Panc1 (cell line): ENCODE results near the gene CARD10. TPM values are rescaled to one million over a fixed set of nuclear protein-coding genes. Genes with fewer than 3 reads are reported as not detected.
A peak's percentile ranks its signal among the peaks of the same experiment; 100 is the strongest.

Experiments used
- ATAC-seq: fragments of 200-7000 bp; cut with Tn5 transposase; 2 replicates; pipeline ENCODE4 v1.9.1; 2020; ENCODE audit warnings: mild to moderate bottlenecking, moderate library complexity
- BruUV-seq: library from RNA; stranded (reverse); fragments of 400-500 nt; replicated peaks from 2 replicates; lab custom pipeline; 2021; lab: Mats Ljungman, UMichigan
- CTCF ChIA-PET: fragments of 300-600 bp; sonication (Branson Sonifier 250); formaldehyde crosslinking; loops from one replicate; lab custom pipeline; 2022; ENCODE audit warnings: antibody characterized with exemption; lab: Charles Lee
- POLR2A ChIA-PET: fragments of 300-600 bp; sonication (Branson Sonifier 250); formaldehyde crosslinking; loops from one replicate; lab custom pipeline; 2022; ENCODE audit warnings: antibody characterized with exemption; lab: Charles Lee
- DNase-seq: peaks from one replicate; pipeline ENCODE4 v3.0.0-alpha.2; 2010; ENCODE audit warnings: low read depth, low spot score
- H3K27ac ChIP-seq: 2 replicates; pipeline ENCODE4 v1.5.1; 2011; ENCODE audit warnings: mild to moderate bottlenecking, low read length, inconsistent platforms
- H3K27me3 ChIP-seq: fragments of 200-500 bp; sonication (Bioruptor generic); 2 replicates; pipeline ENCODE4 v1.6.0; 2014; ENCODE audit warnings: low read length, inconsistent platforms; ENCODE audit not compliant: control insufficient read depth, insufficient read depth
- H3K36me3 ChIP-seq: fragments of 200-500 bp; sonication (Bioruptor generic); 2 replicates; pipeline ENCODE4 v1.5.1; 2014; ENCODE audit warnings: inconsistent platforms, mild to moderate bottlenecking, low read length, moderate library complexity; ENCODE audit not compliant: control insufficient read depth, insufficient read depth
- H3K4me1 ChIP-seq: 2 replicates; pipeline ENCODE4 v1.5.1; 2011; ENCODE audit warnings: inconsistent platforms, mild to moderate bottlenecking, low read length, moderate library complexity; ENCODE audit not compliant: control insufficient read depth, insufficient read depth
- H3K4me3 ChIP-seq, 2 experiments: 2 replicates each; pipeline ENCODE4 v1.5.1; 2011 to 2012; ENCODE audit warnings: low read depth in 2 of 2, low read length in 2 of 2, mild to moderate bottlenecking in 2 of 2, inconsistent platforms in 1 of 2, moderate library complexity in 1 of 2
- H3K9me3 ChIP-seq: fragments of 200-500 bp; sonication (Bioruptor generic); 2 replicates; pipeline ENCODE4 v1.5.1; 2014; ENCODE audit warnings: low read depth, mild to moderate bottlenecking, inconsistent platforms, low read length, moderate library complexity; ENCODE audit not compliant: control insufficient read depth, insufficient read depth
- POLR2AphosphoS5 ChIP-seq: IDR thresholded peaks from 2 replicates; pipeline ENCODE4 v1.6.1; 2012; ENCODE audit warnings: mild to moderate bottlenecking, low read depth, low read length, moderate library complexity
- SIN3A ChIP-seq: IDR thresholded peaks from 2 replicates; pipeline ENCODE4 v1.6.1; 2012; ENCODE audit warnings: low read depth, mild to moderate bottlenecking, low read length, moderate library complexity, borderline replicate concordance; ENCODE audit not compliant: insufficient read depth
- TCF7L2 ChIP-seq: IDR thresholded peaks from 2 replicates; pipeline ENCODE4 v1.6.1; 2011; ENCODE audit warnings: mild to moderate bottlenecking, low read depth, low read length, inconsistent platforms
- in situ Hi-C: cut with HindIII; loops from 2 replicates; pipeline ENCODE4 v1.10.0; 2016; ENCODE audit warnings: low sequenced_read_pairs, low pct_unique_long_range_greater_than_20kb
- intact Hi-C: fragments of 100-400 bp; cut with micrococcal nuclease; formaldehyde crosslinking; loops from one replicate; pipeline ENCODE4 v1.10.0; 2022; ENCODE audit not compliant: unreplicated experiment
- total RNA-seq: library from RNA; stranded (reverse); gene quantifications from one replicate; pipeline ENCODE4 v1.2.1, GENCODE V29; 2021; ENCODE audit not compliant: unreplicated experiment
- TF ChIP-seq, protein P1 (sequence below): fragments of 450-650 bp; IDR thresholded peaks from 2 replicates; pipeline ENCODE4 v1.5.1; 2017; ENCODE audit warnings: mild to moderate bottlenecking
- TF ChIP-seq, protein P2 (sequence below), 2 experiments: IDR thresholded peaks; 2 replicates each; pipeline ENCODE4 v1.6.1; 2011 to 2012; ENCODE audit warnings: low read depth in 2 of 2, control low read depth in 1 of 2, low read length in 1 of 2, mild to moderate bottlenecking in 1 of 2, moderate library complexity in 1 of 2; ENCODE audit not compliant: insufficient read depth in 1 of 2

CARD10 gene
- total RNA-seq, 1 experiment from 2014 or later = 43.1 TPM

GRCh38 chr22:37525073-37525745, 6.0 kb upstream of the CARD10 start:
- DNase-seq (no peak), ATAC-seq (peak; percentile 92)
- intact Hi-C loops = no loop called here
- TF ChIP-seq TCF7L2 (no peak), POLR2AphosphoS5 (no peak), SIN3A (no peak)
- TF ChIP-seq, protein P1, sequence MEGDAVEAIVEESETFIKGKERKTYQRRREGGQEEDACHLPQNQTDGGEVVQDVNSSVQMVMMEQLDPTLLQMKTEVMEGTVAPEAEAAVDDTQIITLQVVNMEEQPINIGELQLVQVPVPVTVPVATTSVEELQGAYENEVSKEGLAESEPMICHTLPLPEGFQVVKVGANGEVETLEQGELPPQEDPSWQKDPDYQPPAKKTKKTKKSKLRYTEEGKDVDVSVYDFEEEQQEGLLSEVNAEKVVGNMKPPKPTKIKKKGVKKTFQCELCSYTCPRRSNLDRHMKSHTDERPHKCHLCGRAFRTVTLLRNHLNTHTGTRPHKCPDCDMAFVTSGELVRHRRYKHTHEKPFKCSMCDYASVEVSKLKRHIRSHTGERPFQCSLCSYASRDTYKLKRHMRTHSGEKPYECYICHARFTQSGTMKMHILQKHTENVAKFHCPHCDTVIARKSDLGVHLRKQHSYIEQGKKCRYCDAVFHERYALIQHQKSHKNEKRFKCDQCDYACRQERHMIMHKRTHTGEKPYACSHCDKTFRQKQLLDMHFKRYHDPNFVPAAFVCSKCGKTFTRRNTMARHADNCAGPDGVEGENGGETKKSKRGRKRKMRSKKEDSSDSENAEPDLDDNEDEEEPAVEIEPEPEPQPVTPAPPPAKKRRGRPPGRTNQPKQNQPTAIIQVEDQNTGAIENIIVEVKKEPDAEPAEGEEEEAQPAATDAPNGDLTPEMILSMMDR = no peak
- Histone ChIP-seq H3K4me3 (no peak overlapping the region), H3K9me3 (no peaks in the 10 kb centered on the region), H3K36me3 (no peaks in the 10 kb centered on the region), H3K4me1 (peaks cover 17% of the 10 kb centered on the region), H3K27ac (peak overlapping the region; percentile 69), H3K27me3 (no peaks in the 10 kb centered on the region)
- POLR2A ChIA-PET = interaction anchor here (0.5 kb wide), 1 partner anchor 16 kb away, joined by 5 read pairs; no protein-coding TSS in a partner anchor
- CTCF ChIA-PET = interaction anchor here (0.6 kb wide), 1 partner anchor 55 kb away, joined by 5 read pairs; the partner anchor contains the start of gene LGALS2
- in situ Hi-C loops = no loop called here
- no TSS peak for BruUV-seq

GRCh38 chr22:37522482-37522881, 3.3 kb upstream of the CARD10 start:
- DNase-seq (no peak), ATAC-seq (no peak)
- no peaks in the 10 kb centered on the region for H3K27me3 ChIP-seq
- no peaks in the 10 kb centered on the region for H3K9me3 ChIP-seq
- POLR2A ChIA-PET = no interaction called here
- H3K27ac ChIP-seq = no peak overlapping the region
- intact Hi-C loops = no loop called here
- CTCF ChIA-PET = no interaction called here
- H3K36me3 ChIP-seq = no peaks in the 10 kb centered on the region; the same call in 1 of the 2 replicates
- no peak for TF ChIP-seq TCF7L2
- TF ChIP-seq SIN3A = no peak
- TF ChIP-seq, protein P1 = no peak
- TF ChIP-seq, protein P2, sequence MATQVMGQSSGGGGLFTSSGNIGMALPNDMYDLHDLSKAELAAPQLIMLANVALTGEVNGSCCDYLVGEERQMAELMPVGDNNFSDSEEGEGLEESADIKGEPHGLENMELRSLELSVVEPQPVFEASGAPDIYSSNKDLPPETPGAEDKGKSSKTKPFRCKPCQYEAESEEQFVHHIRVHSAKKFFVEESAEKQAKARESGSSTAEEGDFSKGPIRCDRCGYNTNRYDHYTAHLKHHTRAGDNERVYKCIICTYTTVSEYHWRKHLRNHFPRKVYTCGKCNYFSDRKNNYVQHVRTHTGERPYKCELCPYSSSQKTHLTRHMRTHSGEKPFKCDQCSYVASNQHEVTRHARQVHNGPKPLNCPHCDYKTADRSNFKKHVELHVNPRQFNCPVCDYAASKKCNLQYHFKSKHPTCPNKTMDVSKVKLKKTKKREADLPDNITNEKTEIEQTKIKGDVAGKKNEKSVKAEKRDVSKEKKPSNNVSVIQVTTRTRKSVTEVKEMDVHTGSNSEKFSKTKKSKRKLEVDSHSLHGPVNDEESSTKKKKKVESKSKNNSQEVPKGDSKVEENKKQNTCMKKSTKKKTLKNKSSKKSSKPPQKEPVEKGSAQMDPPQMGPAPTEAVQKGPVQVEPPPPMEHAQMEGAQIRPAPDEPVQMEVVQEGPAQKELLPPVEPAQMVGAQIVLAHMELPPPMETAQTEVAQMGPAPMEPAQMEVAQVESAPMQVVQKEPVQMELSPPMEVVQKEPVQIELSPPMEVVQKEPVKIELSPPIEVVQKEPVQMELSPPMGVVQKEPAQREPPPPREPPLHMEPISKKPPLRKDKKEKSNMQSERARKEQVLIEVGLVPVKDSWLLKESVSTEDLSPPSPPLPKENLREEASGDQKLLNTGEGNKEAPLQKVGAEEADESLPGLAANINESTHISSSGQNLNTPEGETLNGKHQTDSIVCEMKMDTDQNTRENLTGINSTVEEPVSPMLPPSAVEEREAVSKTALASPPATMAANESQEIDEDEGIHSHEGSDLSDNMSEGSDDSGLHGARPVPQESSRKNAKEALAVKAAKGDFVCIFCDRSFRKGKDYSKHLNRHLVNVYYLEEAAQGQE (IDR thresholded peaks at IDR 0.05; ENCODE audit: insufficient read depth in 1 of 2, low read depth in 2 of 2, low read length in 1 of 2) = no peak
- no peak for TF ChIP-seq POLR2AphosphoS5
- peaks cover 22% of the 10 kb centered on the region for H3K4me1 ChIP-seq
- in situ Hi-C loops = no loop called here
- no TSS peak for BruUV-seq
- no peak overlapping the region for H3K4me3 ChIP-seq
